Measurements from ENCODE around the gene NUMB. TPM values are rescaled to one million over a fixed set of nuclear protein-coding genes. Genes with fewer than 3 reads are reported as not detected.

Gene NUMB
- total and polyA plus RNA-seq, 2 of the 4 experiments (the other 2 are of a cell fraction), result 45.9 to 114 TPM

GRCh38 chr14:73372529-73372928 is 85.8 kb downstream of the NUMB start:
- H4K5ac ChIP-seq (ENCODE audit: low read depth, low read length), result no peak overlapping the region
- H3K36me3 ChIP-seq (ENCODE audit: control insufficient read depth, insufficient read depth, low read length), result peaks cover 5% of the 10 kb centered on the region
- H3K9ac ChIP-seq (ENCODE audit: low read depth, low read length), result no peak overlapping the region
- no peak overlapping the region for H3K18ac ChIP-seq (ENCODE audit: low read depth, low read length)
- no peak overlapping the region for H2AK9ac ChIP-seq (replicated peaks; ENCODE audit: low read depth, low read length, poor library complexity)
- H2BK5ac ChIP-seq (ENCODE audit: low read depth, low read length, poor library complexity, severe bottlenecking), result no peak overlapping the region
- H2AK5ac ChIP-seq (ENCODE audit: low read depth, low read length), result no peak overlapping the region
- H2BK120ac ChIP-seq (ENCODE audit: low read depth, low read length), result no peak overlapping the region
- DNase-seq, result no peak
- no TSS peak for BruUV-seq (replicated peaks)
- no peak overlapping the region for H2AFZ ChIP-seq (replicated peaks; ENCODE audit: low read length, poor library complexity)
- no peak overlapping the region for H3K4me3 ChIP-seq (ENCODE audit: insufficient read depth, low read depth, low read length)
- H3K14ac ChIP-seq (replicated peaks; ENCODE audit: low read depth, low read length), result no peak overlapping the region
- no peak overlapping the region for H3K23ac ChIP-seq (ENCODE audit: low read depth, low read length)
- no peak overlapping the region for H4K91ac ChIP-seq (ENCODE audit: insufficient read depth, low read depth, low read length)
- H3K27ac ChIP-seq (ENCODE audit: insufficient read depth, low read length), result no peak overlapping the region
- ATAC-seq (ENCODE audit: low read depth), result no peak
- H3K56ac ChIP-seq (ENCODE audit: extremely low read depth, insufficient read depth, low read length), result no peak overlapping the region
- no peaks in the 10 kb centered on the region for H3K4me1 ChIP-seq (ENCODE audit: control insufficient read depth, insufficient read depth, low read length)
- no peak overlapping the region for H4K8ac ChIP-seq (ENCODE audit: low read depth in 2 of 2, low read length in 2 of 2)
- H3K4me2 ChIP-seq (ENCODE audit: low read depth, low read length), result no peak overlapping the region
- peaks cover 17 to 59% of the 10 kb centered on the region in 2 experiments; a peak in 3 of 4 replicates for H3K79me1 ChIP-seq (ENCODE audit: low read depth in 1 of 2, low read length in 2 of 2)
- H2BK20ac ChIP-seq (ENCODE audit: low read depth, low read length), result no peak overlapping the region
- H3K4ac ChIP-seq (ENCODE audit: low read depth, low read length), result no peak overlapping the region
- POLR2A ChIA-PET (ENCODE audit: unreplicated experiment), result no interaction called here
- dilution Hi-C loops (cut with HindIII; ENCODE audit: low sequenced_read_pairs, unreplicated experiment) (no loop called here), intact Hi-C loops (cut with micrococcal nuclease) (no loop called here), in situ Hi-C loops (cut with MboI; ENCODE audit: low sequenced_read_pairs) (no loop called here)
- no peaks in the 10 kb centered on the region for H3K27me3 ChIP-seq (ENCODE audit: control insufficient read depth, insufficient read depth, low read length)
- peaks cover 39% of the 10 kb centered on the region; the same call in 1 of the 2 replicates for H4K20me1 ChIP-seq (ENCODE audit: insufficient read depth, low read length)
- TF ChIP-seq NFE2L2 (IDR thresholded peaks at IDR 0.05; ENCODE audit: low read depth, low read length) (no peak), MAZ (IDR thresholded peaks at IDR 0.05; ENCODE audit: borderline replicate concordance, low read depth, low read length) (no peak), CEBPB (IDR thresholded peaks at IDR 0.05; ENCODE audit: low read depth, low read length) (no peak), RFX5 (IDR thresholded peaks at IDR 0.05; ENCODE audit: low read depth, low read length) (no peak), MXI1 (IDR thresholded peaks at IDR 0.05; ENCODE audit: borderline replicate concordance, low read depth, low read length) (no peak), BHLHE40 (IDR thresholded peaks at IDR 0.05; ENCODE audit: low read depth, low read length) (no peak)
- TF ChIP-seq, protein P1, sequence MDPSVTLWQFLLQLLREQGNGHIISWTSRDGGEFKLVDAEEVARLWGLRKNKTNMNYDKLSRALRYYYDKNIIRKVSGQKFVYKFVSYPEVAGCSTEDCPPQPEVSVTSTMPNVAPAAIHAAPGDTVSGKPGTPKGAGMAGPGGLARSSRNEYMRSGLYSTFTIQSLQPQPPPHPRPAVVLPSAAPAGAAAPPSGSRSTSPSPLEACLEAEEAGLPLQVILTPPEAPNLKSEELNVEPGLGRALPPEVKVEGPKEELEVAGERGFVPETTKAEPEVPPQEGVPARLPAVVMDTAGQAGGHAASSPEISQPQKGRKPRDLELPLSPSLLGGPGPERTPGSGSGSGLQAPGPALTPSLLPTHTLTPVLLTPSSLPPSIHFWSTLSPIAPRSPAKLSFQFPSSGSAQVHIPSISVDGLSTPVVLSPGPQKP (IDR thresholded peaks at IDR 0.05; ENCODE audit: borderline replicate concordance, low read depth, low read length), result no peak
- peaks cover 3% of the 10 kb centered on the region for H3K9me1 ChIP-seq (ENCODE audit: insufficient read depth, low read length)
- no peak overlapping the region for H2BK15ac ChIP-seq (ENCODE audit: low read depth, low read length)
- CTCF ChIA-PET, result no interaction called here
- H3K9me3 ChIP-seq (ENCODE audit: control insufficient read depth, insufficient read depth, low read length), result no peaks in the 10 kb centered on the region

All from IMR-90 (cell line).